GM06990 (cell line): ENCODE data around the gene SPPL2A.

ENCODE experiments used
- DNase-seq: peaks from one replicate; pipeline ENCODE4 v3.0.0-alpha.2; 2011; ENCODE audit not compliant: insufficient read length; ENCODE audit errors: extremely low read depth
- H3K27me3 ChIP-seq: replicated peaks from 2 replicates; pipeline ENCODE4 v1.6.0; 2011; ENCODE audit warnings: low read length; ENCODE audit not compliant: control insufficient read depth, insufficient read depth
- H3K36me3 ChIP-seq: 2 replicates; pipeline ENCODE4 v1.5.1; 2011; ENCODE audit warnings: low read length; ENCODE audit not compliant: control insufficient read depth, insufficient read depth
- H3K4me3 ChIP-seq: replicated peaks from 2 replicates; pipeline ENCODE4 v1.5.1; 2011; ENCODE audit warnings: low read depth, mild to moderate bottlenecking, control low read depth, low read length
- TF ChIP-seq, protein P1 (sequence below): IDR thresholded peaks from 2 replicates; pipeline ENCODE4 v1.5.1; 2011; ENCODE audit warnings: low read length, control low read depth, mild to moderate bottlenecking, inconsistent platforms; ENCODE audit not compliant: insufficient read depth, poor library complexity, severe bottlenecking

Gene SPPL2A

DNA sequence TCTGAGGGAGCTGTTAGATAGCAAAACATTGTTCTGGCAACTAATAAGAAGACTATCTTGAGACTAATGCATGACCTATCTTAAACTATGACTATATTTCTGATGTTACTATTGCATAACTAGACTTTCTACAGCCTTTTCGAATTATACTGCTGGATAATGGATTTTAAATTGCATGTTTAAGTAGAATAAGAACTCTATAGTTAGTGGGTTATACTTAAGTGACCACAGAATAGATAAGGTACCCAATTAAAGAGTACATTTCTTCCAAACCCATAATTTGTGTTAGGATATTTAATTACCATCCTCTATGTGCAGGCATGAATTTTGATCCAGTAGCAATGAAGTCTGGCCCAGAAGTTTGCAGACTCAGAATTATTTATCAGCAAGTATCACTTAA lies 44.6 kb upstream of the SPPL2A start:
- Histone ChIP-seq H3K4me3 (no peak overlapping the region), H3K27me3 (no peaks in the 10 kb centered on the region), H3K36me3 (no peaks in the 10 kb centered on the region)
- TF ChIP-seq, protein P1, sequence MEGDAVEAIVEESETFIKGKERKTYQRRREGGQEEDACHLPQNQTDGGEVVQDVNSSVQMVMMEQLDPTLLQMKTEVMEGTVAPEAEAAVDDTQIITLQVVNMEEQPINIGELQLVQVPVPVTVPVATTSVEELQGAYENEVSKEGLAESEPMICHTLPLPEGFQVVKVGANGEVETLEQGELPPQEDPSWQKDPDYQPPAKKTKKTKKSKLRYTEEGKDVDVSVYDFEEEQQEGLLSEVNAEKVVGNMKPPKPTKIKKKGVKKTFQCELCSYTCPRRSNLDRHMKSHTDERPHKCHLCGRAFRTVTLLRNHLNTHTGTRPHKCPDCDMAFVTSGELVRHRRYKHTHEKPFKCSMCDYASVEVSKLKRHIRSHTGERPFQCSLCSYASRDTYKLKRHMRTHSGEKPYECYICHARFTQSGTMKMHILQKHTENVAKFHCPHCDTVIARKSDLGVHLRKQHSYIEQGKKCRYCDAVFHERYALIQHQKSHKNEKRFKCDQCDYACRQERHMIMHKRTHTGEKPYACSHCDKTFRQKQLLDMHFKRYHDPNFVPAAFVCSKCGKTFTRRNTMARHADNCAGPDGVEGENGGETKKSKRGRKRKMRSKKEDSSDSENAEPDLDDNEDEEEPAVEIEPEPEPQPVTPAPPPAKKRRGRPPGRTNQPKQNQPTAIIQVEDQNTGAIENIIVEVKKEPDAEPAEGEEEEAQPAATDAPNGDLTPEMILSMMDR = no peak
- DNase-seq = no peak

DNA sequence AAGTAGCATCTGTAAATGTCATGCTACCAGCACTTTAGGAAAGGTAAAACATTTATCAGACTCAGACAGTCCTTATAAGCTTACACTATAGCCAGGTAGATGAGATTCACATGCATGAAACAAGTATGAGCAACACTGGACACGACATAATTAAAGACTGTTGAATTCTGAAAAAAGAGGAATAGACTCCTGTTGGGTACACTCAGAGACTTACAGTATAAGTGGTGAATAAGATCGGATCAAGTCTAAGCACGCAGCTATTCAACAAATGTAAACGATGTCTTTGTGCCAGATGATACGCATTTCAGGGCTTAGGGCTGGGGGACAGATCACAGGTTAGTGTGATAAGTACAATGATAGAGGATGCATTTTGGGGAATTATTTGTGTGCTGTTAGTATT lies 43.2 kb upstream of the SPPL2A start:
- DNase-seq = no peak
- H3K27me3 ChIP-seq = no peaks in the 10 kb centered on the region
- no peaks in the 10 kb centered on the region for H3K36me3 ChIP-seq
- TF ChIP-seq, protein P1 = no peak
- no peak overlapping the region for H3K4me3 ChIP-seq

DNA sequence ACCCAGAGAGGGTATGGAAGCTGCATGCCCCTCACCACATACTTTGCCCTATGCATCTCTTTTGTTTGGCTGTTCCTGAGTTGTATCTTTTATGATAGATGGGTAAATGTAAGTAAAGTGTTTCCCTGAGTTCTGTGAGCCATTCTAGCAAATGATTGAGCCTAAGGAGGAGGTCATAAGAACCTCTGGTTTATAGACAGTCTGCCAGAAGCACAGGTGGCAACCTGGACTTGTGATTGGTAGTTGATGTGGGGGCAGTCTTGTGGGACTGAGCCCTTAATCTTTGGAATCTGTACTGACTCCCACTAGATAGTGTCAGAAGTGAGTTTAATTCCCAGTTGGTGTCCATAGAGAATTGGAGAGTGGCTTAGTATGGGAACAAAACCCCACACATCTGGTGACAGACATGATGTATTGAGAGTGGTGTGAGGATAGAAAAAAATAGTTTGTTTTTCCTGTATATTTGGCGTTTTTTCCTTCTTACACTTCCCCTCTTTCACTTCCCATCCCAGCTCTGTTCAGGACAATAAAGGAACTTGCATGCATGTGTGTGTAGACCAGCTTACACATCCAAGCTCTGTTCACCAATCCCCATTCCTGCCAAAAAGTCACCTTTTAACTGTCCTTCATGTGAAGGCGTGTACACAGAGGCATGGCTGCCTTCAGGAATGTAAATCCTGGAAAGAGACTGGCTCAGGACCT lies 38.1 kb upstream of the SPPL2A start:
- no peaks in the 10 kb centered on the region for H3K36me3 ChIP-seq
- DNase-seq = no peak
- no peak overlapping the region for H3K4me3 ChIP-seq
- H3K27me3 ChIP-seq = no peaks in the 10 kb centered on the region
- TF ChIP-seq, protein P1 = no peak

DNA sequence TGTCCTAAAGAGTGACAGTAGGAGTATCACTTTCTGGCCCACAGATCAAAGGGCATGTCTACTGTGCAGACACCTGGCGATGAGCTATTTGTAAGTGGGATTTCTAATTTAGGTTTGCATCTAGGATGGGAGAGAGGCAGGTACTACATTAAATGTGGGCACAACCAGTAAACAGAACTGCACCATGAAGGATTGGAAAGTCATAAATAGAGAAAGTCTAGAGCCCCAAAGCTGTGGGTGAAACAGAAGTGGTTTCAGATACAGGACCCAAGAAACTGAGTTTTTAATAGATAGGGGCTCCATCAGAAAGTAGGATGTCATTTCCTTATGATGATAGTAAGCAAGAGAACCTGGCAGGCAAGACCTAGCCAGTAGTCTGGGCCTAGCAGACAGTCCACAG lies 35.2 kb upstream of the SPPL2A start:
- Histone ChIP-seq H3K4me3 (no peak overlapping the region), H3K27me3 (no peaks in the 10 kb centered on the region), H3K36me3 (no peaks in the 10 kb centered on the region)
- TF ChIP-seq, protein P1 = no peak
- DNase-seq = peak; percentile 13

DNA sequence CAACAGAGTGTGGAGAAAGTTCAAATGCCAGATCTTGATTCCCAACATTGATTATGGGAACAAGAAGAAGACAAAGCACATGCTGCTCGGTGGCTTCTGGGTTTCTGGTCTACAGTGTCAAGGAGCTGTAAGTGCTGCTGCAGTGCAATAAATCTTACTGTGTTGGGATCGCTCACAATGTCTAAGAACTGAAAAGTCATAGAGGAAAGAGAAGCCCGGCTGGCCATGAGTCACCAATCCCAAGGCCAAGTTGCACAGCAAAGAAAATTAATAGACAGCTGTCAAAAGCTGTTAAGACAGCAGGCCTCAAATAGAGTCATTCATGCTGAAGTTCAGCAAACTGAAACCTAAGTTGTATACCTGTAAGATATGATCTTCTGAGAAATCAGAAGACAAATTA lies 33.2 kb upstream of the SPPL2A start:
- no peak for DNase-seq
- Histone ChIP-seq H3K36me3 (no peaks in the 10 kb centered on the region), H3K4me3 (no peak overlapping the region), H3K27me3 (no peaks in the 10 kb centered on the region)
- TF ChIP-seq, protein P1 = no peak

DNA sequence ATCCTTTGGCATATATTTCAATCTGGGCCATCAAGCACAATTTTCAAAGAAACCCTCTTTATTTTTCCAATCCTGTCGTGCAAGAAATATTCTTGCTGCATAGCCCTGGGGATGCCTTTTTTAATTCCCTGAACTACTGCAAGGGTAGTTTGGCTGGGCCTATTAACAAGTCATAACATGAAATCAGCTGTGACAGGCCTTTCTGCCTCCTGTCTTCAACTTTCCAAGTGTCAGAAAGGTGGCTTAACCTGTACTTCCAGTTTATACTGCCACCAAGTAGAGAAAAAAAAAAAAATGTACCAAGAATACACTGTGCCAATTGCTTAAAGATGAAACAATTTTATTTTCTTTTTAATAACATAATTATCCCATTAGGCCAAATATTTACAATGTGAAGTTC lies 32.4 kb upstream of the SPPL2A start:
- Histone ChIP-seq H3K36me3 (no peaks in the 10 kb centered on the region), H3K27me3 (no peaks in the 10 kb centered on the region), H3K4me3 (no peak overlapping the region)
- TF ChIP-seq, protein P1 = no peak
- no peak for DNase-seq
